Stimulated activated CD8-positive, alpha-beta memory T cell treated with anti-CD3 and anti-CD28 coated beads, Interleukin-12 subunit alpha, Interleukin-12 subunit beta, amount 100 ng/mL, for 24 hours (primary cell): Measurements from ENCODE around the gene RPL21.
"Not testable (repeated sequence)": the region's sequence is repeated elsewhere in the genome, so short reads cannot be mapped to it uniquely, and the experiment has no call there.

ENCODE experiments used
- DNase-seq: peaks from one replicate; pipeline ENCODE4 v3.0.0-alpha.2; 2020; ENCODE audit errors: extremely low read depth

Gene RPL21

DNA sequence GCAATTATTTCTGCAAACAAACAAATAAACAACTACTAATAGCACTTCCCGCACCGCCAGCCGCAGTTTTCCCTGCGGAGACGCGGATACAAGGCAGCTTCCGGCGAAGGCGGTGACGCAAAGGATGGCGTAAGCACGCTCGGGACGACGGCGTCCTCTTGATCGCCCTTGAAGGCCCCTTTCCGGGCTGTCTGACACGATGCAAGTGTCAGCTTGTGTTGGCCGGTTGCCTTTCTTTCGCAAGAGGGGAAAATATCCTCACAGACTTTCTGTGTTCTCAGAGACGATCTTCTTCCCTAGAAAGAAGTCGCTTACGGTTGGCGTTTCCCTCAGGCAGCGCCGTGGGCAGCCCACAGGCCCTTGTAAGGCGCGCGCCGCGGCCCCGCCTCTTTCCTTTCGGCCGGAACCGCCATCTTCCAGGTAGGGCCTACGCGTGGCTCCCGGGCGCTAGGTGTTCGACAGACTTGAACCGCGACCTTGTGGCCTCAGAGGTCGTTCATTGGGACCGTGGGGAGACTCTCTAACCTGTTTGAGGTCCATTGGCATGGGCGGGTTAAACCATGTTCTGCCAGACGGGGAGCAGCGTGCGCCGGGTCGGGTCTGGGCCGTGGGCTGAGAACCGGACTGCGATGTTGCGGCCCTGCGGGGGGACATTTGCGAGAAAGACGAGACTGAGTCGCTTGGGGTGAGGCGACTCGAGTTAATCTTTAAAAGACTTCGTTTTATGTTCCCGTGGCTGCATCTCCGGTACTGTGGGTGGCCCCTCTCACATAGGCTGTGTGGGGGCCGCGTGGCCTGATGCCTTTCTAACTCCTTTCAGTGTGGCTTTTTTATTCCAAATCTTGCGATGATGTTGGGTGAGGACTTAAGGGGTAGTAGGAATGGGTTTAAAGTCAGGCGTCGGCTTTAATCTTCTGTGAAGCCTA is at the start of gene RPL21:
TSS of gene RPL21 (plus strand) at position 393 of the 926 bp plus-strand sequence. CDS start 2,219 bp downstream, outside the sequence.
- DNase-seq = peak; percentile 76

DNA sequence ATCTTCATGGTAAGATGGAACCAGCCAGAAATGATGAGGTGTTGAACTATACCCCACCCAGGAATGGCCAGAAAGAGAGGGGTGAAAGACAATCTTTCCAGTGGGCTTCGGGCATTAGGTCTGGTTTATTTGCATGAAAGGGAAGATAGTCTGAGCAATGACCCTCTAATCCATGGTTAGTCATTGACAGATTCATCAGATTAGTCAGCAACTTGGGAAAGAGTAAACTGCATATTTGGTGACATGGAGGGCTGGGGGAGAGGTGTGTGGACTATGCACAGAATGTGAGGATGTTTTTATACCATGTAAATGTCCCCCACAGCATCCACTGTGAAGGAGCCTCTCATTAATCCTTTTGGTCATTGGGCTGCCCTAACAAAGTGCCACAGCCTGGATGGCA is 49.7 kb upstream of the RPL21 start:
- DNase-seq = no peak

DNA sequence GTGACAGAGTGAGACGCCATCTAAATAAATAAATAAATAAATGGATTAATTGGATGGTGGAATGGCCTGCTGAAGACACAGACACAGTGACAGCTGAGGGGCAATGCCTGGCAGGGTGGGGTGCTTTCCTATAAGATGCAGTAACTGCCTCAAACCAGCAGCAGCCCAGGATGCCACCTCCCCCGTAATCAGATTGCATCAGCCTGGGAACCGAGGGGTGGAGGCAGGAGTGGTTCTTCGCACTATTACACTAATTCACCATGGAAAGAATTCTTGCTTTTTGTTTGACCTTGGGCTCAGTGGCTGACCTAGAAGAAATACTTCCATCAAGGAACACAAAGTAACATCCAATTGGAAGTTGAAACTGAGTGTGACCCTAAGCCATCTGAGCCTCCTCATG is 48.2 kb upstream of the RPL21 start:
- no peak for DNase-seq

DNA sequence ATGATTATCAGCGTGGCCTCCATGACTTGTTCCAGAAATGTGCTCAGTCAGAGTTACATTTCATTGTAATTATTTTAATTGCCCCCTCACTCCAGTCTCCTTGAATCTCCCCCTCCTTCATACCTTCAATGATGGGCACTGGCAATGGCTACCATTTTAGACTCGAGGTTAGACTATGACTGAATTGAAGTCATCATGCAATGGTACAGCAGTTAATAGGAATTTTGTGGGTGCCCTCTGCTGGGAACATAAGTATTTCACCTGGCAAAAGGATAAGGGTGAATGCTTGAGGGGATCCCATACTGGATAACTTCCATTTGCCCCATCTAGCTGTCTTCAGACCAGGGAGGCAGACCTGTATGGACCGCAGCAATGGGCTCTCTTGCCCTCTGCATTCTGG is 47.5 kb upstream of the RPL21 start:
- DNase-seq = no peak

DNA sequence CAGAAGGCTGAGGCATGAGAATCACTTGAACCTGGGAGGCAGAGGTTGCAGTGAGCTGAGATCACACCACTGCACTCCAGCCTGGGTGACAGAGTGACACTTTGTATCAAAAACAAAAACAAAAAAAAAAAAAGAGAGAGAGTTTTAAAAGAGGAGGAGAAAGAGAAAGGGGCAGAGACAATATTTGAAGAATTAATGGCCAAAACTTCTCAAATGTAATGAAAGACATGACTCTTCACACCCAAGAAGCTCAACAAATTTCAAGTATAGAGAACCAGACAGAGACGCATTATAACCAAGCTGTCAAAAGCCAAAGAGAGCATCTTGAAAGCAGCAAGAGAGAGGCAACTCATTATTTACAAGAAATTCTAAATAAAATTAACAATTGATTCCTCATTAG is 42.8 kb upstream of the RPL21 start:
- DNase-seq = no peak

DNA sequence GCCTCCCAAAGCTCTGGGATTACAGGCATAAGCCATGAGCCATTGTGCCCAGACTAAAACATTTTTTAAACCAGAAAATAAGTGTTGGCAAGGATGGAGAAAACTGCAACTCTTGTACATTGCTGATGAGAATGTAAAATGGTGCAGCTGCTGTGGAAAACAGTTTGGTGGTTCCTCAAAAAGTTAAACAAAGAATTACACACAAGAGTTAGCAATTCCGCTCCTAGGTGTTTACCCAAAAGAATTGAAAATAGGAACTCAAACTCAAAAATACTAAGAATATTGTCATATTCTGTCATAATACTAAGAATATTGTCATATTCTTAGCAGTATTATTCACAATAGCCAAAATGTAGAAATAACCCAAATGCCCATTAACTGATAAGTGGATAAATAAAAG is 40.1 kb upstream of the RPL21 start:
- no peak for DNase-seq

DNA sequence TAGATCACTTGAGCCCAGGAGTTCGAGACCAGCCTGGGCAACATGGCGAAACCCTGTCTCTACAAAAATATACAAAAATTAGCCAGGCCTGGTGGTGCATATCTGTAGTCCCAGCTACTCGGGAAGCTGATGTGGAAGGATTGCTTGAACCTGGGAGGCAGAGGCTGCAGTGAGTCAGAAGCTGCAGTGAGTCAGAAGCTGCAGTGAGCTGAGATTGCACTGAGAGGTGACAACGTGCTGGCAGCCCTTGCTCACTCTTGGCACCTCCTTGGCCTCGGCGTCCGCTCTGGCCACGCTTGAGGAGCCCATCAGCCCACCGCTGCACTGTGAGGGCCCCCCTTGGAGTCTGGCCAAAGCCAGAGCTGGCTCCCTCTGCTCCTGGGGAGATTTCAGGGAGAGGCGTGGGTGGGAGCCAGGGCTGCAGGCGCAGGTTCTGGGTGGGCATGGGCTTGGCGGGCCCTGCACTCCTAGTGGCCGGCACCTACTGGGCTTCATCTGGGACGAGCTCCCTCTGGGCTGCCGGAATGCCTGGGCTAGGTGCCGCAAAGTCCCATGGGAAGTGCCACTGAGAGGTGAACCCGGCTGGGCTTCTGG is 39.5 kb upstream of the RPL21 start:
- no peak for DNase-seq

DNA sequence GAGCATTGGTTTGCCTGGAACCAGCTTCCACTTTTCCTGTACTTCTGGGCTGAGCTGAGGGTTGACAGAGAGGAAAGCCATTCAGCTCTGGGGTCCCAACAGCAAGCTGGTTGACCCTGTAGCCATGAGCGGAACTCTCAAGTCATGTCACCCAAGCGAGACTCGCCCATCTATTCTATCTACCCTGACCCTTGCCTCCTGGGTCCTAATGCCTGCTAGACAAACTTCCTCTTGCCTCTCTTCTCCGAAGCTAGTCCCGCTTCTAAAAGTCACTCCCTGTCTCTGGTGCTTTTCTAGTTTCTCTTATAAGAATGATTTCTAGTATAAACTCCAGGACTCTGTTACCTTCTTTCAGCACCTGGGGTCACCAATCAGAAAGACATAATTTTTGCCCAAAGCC is 38.0 kb upstream of the RPL21 start:
- DNase-seq = not testable (repeated sequence)

DNA sequence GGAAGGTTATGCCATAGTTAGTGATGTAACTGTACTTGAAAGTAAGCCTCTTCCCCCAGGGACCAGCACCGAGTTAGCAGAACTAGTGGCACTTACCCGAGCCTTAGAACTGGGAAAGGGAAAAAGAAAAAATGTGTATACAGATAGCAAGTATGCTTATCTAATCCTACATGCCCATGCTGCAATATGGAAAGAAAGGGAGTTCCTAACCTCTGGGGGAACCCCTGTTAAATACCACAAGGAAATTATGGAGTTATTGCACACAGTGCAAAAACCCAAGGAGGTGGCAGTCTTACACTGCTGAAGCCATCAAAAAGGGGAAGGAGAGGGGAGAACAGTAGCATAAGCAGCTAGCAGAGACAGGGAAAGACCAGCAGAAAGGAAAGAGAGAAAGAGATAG is 33.6 kb upstream of the RPL21 start:
- DNase-seq = not testable (repeated sequence)

DNA sequence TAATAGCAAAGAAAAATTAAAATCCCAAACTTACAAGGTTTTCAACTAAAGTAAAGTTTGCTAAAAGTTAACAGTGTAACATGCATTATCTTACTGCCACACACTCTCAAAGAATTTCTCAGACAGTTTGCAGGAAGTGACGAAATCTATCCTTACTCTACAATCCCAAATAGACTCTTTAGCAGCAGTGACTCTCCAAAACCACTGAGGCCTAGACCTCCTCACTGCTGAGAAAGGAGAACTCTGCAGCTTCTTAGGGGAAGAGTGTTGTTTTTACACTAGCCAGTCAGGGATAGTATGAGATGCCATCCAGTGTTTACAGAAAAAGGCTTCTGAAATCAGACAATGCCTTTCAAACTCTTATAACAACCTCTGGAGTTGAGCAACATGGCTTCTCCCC is 32.5 kb upstream of the RPL21 start:
- not testable (repeated sequence) for DNase-seq

DNA sequence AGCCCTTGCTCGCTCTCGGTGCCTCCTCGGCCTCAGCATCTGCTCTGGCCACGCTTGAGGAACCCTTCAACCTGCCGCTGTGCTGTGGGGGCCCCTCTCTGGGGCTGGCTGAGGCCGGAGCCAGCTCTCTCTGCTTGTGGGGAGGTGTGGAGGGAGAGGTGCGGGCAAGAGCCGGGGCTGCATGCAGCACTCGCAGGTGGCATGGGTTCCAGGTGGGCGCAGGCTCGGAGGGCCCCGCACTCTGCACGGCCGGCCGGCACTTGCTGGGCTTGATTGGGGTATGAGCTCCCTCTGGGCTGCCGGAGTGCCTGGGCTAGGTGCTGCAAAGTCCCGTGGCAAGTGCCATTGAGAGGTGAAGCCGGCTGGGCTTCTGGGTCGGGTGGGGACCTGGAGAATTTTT is 31.7 kb upstream of the RPL21 start:
- DNase-seq = no peak

DNA sequence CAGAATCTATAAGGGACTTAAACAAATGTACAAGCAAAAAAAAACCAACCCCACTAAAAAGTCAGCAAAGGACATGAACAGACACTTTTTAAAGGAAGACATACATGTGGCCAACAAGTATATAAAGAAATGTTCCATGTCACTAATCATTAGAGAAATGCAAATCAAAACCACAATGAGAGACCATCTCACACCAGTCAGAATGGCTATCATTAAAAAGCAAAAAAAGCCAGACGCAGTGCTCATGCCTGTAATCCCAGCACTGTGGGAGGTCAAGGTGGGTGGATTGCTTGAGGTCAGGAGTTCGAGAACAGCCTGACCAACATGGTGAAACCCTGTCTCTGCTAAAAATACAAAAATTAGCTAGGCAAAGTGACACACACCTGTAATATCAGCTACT is 29.3 kb upstream of the RPL21 start:
- DNase-seq = not testable (repeated sequence)

DNA sequence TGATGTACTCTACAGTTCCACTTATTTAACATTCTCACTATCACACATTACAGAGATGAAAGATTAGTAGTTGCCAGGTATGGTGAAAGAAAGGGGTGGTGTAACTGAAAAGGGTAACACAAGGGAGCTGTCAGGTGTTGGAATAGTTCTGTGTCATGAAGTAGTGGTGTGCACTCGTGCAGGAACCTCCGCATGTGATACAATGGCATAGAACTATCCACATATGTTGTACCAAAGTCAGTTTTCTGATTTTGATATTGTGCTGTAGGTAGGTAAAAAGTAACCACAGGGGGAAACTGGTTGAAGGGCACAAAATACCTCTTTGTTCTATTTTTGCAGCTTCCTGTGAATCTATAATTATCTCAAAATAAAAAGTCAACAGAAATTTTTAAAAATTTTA is 24.4 kb upstream of the RPL21 start:
- DNase-seq = no peak

DNA sequence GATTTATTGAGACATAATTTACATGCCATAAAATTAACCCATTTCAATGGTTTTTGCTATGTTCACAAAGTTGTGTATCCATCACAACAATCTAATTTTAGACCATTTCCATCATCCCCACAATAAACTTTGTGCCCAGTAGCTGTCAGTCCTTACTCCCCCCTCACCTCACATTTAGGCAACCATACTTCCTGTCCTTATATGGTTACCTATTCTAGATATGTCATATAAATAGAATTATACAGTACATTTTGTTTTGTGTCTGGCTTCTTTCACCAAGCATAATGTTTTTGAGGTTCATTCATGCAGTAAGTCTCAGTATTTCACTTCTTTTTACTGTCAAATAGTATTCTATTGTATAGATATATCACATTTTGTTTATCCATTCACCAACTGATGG is 23.2 kb upstream of the RPL21 start:
- no peak for DNase-seq

DNA sequence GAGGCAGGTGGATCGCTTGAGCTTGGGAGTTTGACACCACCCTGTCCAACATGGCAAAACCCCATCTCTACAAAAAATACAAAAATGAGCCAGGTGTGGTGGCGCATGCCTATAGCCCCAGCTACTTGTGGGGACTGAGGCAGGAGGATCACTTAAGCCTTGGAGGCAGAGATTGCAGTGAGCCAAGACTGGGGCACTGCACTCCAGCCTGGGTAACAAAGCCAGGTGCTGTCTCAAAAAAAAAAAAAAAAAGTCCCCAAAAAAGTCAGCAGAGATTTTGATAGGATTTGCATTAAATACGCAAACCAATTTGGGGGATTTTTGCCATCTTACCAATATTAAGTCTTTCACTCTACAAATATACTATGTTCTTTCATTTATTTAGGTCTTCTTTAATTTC is 21.7 kb upstream of the RPL21 start:
- no peak for DNase-seq

DNA sequence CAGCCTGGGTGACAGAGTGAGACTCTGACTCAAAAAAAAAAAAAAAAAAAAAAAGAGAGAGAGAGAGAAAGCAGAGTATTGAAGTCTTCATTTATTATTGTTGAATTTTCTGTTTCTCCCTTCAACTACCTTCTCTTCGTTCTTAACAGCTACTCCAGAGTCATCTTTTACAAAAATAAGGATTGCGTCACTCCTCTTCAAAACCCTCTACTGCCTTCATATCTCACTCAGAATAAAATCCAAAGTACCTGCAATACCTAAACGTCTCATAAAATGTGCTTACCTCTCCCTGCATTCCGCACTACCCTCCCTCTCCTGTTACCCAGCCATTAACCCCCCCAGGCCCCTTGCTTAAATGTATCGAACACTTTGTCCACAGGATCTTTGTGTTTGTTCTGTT is 17.4 kb upstream of the RPL21 start:
- no peak for DNase-seq

DNA sequence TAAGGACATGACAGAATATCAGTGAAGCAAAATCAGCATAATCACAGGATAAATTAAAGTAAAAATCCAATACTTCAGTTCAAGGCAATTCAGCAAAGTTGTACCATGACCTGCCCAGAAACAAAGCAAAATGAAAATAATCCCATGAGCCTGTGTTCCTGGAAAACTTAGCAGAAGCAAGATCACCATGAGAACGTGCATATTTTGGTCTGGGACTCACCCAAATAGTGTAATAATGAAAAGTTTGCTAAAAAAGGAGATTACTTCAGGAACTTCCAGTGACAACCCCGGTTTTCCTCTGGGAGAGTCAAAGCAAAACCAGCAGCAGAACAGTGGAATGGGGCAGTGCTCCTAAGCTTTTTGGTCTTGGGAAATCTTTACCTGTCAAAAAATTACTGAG is 14.9 kb upstream of the RPL21 start:
- no peak for DNase-seq

DNA sequence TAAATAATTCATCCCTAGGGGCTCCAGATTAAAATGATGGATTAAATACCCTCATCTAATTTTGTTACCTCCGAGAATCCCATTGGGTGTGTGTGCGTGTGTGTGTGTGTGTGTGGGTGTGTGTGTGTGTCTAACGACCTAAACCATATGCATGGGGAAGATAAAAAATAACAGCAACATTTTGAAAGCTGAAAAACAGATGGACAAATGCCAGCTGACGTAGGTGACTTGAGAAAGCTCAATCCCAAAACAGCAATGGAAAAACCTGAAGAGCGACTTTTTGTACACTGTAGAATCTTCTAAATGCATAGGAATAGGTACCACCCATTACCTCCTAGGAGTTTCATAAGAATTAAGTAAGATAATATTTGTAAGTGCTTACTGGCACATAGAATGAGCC is 8.7 kb upstream of the RPL21 start:
- DNase-seq = no peak

DNA sequence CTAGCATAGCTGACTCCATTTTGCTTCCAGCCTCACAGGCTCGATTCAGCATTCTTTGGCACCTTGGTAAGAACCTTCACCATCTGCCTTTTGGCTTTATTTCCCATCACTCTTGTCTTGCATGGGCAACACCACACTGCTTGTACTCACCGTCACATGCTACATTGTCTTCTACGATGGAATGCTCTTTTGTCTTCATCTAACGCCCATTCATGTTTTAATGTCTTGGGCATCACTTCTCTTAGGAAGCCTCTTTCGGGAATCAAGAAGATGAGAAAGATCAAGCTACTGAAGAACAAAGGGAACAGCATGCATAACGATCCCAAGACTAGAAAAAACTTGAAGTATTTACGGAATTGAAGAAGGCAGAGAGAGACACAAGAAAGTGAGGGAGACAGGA is 5.7 kb upstream of the RPL21 start:
- no peak for DNase-seq

DNA sequence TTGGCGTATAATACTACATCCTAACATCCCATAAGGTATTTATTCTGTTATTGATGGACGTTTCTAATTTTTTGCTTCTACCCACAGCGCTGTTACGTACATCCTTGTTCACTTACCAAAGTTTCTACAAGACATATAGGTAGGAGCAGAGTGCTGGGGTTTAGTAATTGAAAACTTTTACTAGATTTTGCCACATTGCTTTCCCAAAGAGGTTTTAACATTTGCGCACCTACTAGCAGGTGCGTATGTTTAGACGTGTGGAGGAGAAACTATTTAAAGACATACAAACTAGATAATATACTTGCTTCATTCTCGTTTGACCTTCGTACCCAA is 559 bp upstream of the RPL21 start:
- DNase-seq = no peak

DNA sequence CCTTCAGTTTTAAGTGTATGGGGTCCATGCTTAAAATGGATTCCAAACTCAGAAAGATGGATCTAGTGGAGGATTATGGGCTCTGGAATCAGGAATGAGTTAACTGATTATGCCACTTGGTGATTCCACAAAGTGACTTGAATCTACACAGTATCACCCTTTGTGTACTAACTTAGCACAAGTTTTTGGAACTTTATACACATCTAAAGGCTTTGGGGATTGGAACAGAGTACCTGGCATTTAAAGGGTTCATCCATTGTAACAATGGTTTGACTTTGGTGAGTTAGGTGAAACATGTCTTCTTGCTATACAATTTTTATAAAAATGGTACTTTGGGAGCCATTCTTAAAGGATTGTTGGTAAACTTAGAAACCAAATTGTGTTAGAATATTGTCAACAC is 1.1 kb downstream of the RPL21 start:
- no peak for DNase-seq

DNA sequence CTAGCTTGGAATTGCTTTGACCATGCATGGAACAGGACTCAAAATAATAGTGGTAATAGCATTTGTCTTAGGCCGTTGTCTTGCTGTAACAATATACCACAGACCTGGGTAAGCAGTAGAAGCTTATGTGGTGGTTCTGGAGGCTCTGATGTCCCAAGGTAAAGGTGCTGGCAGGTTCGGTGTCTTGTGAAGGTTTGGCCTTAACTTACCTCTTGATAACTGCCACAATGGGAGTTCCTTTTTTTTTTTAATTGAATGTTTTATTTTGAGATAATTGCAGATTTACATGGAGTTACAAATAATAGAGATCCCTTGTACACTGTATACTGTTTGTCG is 5.8 kb downstream of the RPL21 start:
- no peak for DNase-seq

DNA sequence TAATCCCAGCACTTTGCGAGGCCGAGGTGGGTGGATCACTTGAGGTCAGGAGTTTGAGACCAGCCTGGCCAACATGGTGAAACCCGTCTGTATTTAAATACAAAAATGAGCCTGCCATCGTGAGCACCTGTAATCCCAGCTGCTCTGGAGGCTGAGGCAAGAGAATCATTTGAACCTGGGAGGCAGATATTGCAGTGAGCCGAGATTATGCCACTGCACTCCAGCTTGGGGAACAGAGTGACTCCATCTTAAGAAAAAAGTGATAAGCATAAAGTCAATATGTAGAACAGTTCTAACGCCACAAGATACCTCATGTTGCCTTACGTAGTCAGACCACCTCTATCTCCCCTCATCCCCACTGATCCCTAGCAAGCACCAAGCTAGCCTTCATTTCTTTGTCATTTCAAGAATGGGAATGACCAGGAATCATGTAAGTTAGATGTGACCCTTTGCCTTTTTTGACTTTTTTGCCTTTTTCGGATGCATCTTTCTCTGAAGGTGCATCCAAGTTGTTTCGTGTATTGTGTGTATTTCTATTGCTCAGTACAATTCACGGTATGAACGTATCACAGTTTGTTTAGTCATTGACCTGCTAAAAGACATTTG is 6.4 kb downstream of the RPL21 start:
- DNase-seq = no peak
